ENCODE results near the gene RBPJL. TPM values are rescaled to one million over a fixed set of nuclear protein-coding genes. Genes with fewer than 3 reads are reported as not detected.

RBPJL gene
- total and polyA plus RNA-seq, 2 experiments from 2014 or later: not detected

- Histone ChIP-seq H4K20me1 (ENCODE audit: insufficient read depth, poor library complexity, severe bottlenecking) (no peaks in the 10 kb centered on the region), H3K36me3 (replicated peaks; ENCODE audit: insufficient read depth, low read depth) (no peaks in the 10 kb centered on the region), H3K9me2 (replicated peaks; ENCODE audit: insufficient read depth) (no peaks in the 10 kb centered on the region), H3K4me1 (ENCODE audit: insufficient read depth) (no peaks in the 10 kb centered on the region), H3K79me2 (no peaks in the 10 kb centered on the region), H3K27me3 (no peaks in the 10 kb centered on the region), H3K9me3 (ENCODE audit: low read depth) (no peaks in the 10 kb centered on the region), H3K4me3 (no peak overlapping the region), H2AFZ (no peak overlapping the region), H3K4me2 (no peak overlapping the region), H3K27ac (no peak overlapping the region)
- TF ChIP-seq CTCF (IDR thresholded peaks at IDR 0.05; ENCODE audit: poor library complexity): no peak
- TF ChIP-seq EZH2 (IDR thresholded peaks at IDR 0.05; ENCODE audit: borderline replicate concordance): no peak
- no peak for TF ChIP-seq EZH2phosphoT487 (IDR thresholded peaks at IDR 0.05; ENCODE audit: low read depth, severe bottlenecking, unreplicated experiment)
- no peak for DNase-seq (ENCODE audit: low spot score)
- WGBS (ENCODE audit: low lambda C conversion rate, missing lambda C conversion rate): 97% methylated on average over 54 of the region's 71 CpGs
Measured at GRCh38 chr20:45316150-45317080, 9.8 kb downstream of the RBPJL start.

- Histone ChIP-seq H3K9me2 (replicated peaks; ENCODE audit: insufficient read depth) (no peaks in the 10 kb centered on the region), H3K79me2 (no peaks in the 10 kb centered on the region), H3K4me3 (no peak overlapping the region), H4K20me1 (ENCODE audit: insufficient read depth, poor library complexity, severe bottlenecking) (no peaks in the 10 kb centered on the region), H3K36me3 (replicated peaks; ENCODE audit: insufficient read depth, low read depth) (no peaks in the 10 kb centered on the region), H2AFZ (no peak overlapping the region), H3K27me3 (no peaks in the 10 kb centered on the region), H3K4me2 (no peak overlapping the region), H3K4me1 (ENCODE audit: insufficient read depth) (peaks cover 3% of the 10 kb centered on the region), H3K27ac (no peak overlapping the region), H3K9me3 (ENCODE audit: low read depth) (no peaks in the 10 kb centered on the region)
- 71% methylated on average over 3 of the region's 3 CpGs for WGBS (ENCODE audit: low lambda C conversion rate, missing lambda C conversion rate)
- TF ChIP-seq CTCF (IDR thresholded peaks at IDR 0.05; ENCODE audit: poor library complexity): no peak
- TF ChIP-seq EZH2 (IDR thresholded peaks at IDR 0.05; ENCODE audit: borderline replicate concordance): no peak
- TF ChIP-seq EZH2phosphoT487 (IDR thresholded peaks at IDR 0.05; ENCODE audit: low read depth, severe bottlenecking, unreplicated experiment): no peak
- no peak for DNase-seq (ENCODE audit: low spot score)
Measured at GRCh38 chr20:45317826-45318225, 11.2 kb downstream of the RBPJL start.

GRCh38 chr20:45318386-45318939 lies 11.8 kb downstream of the RBPJL start:
- TF ChIP-seq CTCF (IDR thresholded peaks at IDR 0.05; ENCODE audit: poor library complexity): no peak
- TF ChIP-seq EZH2phosphoT487 (IDR thresholded peaks at IDR 0.05; ENCODE audit: low read depth, severe bottlenecking, unreplicated experiment): no peak
- TF ChIP-seq EZH2 (IDR thresholded peaks at IDR 0.05; ENCODE audit: borderline replicate concordance): no peak
- Histone ChIP-seq H3K4me2 (no peak overlapping the region), H3K36me3 (replicated peaks; ENCODE audit: insufficient read depth, low read depth) (no peaks in the 10 kb centered on the region), H3K9me2 (replicated peaks; ENCODE audit: insufficient read depth) (no peaks in the 10 kb centered on the region), H4K20me1 (ENCODE audit: insufficient read depth, poor library complexity, severe bottlenecking) (no peaks in the 10 kb centered on the region), H2AFZ (no peak overlapping the region), H3K79me2 (no peaks in the 10 kb centered on the region), H3K9me3 (ENCODE audit: low read depth) (no peaks in the 10 kb centered on the region), H3K27ac (no peak overlapping the region), H3K27me3 (no peaks in the 10 kb centered on the region), H3K4me3 (no peak overlapping the region), H3K4me1 (ENCODE audit: insufficient read depth) (peaks cover 3% of the 10 kb centered on the region)
- no peak for DNase-seq (ENCODE audit: low spot score)
- 87% methylated on average over 7 of the region's 7 CpGs for WGBS (ENCODE audit: low lambda C conversion rate, missing lambda C conversion rate)
